GM21390 (cell line): ENCODE data around the gene ZBTB9.

Source experiments
- ATAC-seq: cut with Tn5 transposase; IDR thresholded peaks from one replicate; pipeline ENCODE4 v1.9.1; 2021; ENCODE audit not compliant: unreplicated experiment

Gene ZBTB9

DNA sequence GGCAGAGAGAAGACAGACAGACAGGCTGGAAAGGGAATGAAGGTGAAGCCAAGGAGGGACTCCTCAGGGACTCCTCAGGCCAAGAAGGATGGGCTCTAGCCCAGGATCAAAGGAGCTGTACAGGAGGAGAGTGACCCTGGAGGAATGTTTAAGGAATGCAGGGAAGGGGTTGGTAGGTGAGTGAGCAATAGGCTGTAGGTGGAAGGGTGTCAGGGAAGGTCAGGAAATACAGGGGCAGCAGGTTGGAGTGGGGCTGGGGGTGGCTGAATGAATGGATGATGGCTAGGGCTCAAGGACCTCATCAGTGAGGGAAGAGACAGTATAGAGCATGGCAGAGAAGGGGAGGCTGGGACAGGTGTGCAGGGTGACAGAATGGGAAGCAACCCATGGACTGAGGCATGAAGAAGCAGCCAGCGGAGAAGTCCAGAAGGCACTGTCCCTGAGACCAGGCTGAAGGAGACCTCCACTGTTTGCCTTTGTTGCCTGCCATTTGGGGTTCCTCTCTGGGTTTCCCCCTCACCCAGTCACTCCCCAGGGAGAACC is 21.3 kb upstream of the ZBTB9 start:
- ATAC-seq = no peak

DNA sequence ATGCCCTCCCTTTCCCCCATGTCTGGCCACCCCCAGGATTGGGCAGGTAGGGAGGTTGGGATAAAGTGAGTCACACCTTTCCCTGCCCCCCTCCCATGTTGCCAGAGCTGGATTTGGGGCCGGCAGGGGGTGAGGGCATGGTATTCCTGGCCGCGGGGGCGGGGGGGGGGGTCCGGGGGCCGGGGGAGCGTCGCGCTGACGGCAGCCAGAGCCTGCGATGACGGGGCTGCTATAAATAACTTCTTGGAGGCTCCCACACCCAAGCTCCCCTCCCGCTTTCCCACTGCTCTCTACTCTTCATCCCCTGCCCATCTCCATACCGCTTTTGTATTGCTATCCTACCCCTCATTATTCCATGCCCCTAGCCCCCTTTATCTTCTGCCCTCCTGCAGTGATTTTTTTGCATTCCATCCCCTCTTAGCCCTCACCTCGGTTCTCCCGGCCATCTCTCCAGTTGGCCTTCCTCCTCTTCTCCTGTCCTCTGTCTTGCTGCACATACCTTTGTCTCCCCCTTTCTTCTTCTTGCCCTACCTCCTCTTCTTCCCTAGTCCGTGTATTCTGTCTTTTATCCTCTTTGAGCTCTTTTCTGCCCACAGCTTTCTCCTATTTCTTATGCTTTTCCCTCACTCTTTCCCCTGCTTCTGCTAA is 20.7 kb upstream of the ZBTB9 start:
- ATAC-seq = no peak

DNA sequence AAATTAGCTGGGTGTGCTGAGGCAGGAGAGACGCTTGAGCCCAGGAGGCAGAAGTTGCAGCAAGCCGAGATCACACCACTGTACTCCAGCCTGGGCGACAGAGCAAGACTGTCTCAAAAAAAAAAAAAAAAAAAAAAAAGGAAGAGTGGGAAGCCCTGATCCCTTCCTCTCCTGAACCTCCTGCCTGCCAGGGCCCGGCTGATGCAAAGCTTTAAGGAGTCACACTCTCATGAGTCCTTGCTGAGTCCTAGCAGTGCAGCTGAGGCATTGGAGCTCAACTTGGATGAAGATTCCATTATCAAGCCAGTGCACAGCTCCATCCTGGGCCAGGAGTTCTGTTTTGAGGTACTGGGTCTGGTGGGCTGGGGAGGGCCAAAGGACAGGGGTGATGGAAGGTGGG is 19.4 kb upstream of the ZBTB9 start:
- ATAC-seq = no peak

DNA sequence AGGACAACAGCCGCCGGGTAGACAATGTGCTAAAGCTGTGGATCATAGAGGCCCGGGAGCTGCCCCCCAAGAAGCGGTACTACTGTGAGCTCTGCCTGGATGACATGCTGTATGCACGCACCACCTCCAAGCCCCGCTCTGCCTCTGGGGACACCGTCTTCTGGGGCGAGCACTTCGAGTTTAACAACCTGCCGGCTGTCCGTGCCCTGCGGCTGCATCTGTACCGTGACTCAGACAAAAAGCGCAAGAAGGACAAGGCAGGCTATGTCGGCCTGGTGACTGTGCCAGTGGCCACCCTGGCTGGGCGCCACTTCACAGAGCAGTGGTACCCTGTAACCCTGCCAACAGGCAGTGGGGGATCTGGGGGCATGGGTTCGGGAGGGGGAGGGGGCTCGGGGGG is 16.7 kb upstream of the ZBTB9 start:
- no peak for ATAC-seq

DNA sequence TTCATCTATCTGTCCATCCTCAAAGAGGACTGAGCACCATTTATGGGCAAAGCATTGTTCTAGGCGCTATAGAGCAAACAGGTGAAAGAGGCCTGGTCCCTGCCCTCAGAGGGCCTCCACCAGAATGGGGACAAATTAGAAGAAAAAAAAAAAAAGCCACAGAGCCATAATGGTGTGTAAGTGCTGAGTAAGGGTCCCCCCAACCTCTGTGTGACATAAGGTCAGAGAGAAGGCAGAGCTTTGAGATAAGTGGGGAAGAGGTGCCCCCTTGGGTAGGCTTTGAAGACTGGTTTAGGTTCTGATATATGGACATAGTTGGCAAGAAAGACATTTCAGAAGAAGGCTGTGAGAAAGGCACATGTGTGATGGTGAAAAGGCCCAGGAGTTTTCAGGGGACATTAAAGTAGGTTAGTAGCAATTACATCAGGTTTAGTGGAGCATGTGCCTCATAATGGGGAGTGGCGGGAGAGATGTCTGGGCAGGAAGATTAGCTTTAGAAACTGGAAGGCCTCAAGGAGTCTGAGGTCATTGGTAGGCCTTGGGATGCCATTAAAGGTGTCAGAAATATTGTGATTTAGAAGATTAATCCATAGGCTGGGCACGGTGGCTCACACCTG is 15.3 kb upstream of the ZBTB9 start:
- ATAC-seq = no peak

DNA sequence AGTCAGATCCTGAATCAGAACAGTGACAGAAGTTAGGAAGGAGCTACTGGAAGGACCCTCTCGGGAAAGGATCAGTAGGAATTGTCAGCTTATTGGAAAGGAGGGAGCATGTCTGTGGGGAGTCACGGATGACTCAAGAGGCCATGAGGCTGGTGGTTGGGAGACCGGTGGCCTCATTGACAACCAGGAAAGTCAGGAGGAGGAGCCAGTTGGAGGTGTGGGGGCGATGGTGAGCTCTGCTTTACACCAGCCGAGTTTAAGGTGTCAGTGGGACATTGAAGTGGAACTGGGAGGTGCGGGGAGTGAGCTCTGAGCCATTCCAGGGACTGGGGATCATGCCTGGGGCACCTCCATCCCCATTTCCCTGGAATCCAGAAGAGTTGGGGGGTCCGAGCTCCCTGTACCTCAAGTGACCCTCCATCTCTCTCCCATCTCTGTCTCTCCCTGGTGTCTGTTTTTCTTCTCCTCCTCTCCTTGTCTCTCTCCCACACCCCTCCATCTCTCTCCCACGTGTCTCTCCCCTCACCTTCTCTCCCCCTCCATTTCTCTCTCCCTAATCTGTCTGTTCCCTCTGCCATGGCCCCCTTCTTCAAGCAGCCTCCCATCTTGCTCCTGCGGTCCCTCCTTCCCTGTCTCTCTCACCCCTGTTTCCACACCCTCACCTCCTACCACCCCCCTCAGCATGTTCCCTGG is 14.3 kb upstream of the ZBTB9 start:
- no peak for ATAC-seq

DNA sequence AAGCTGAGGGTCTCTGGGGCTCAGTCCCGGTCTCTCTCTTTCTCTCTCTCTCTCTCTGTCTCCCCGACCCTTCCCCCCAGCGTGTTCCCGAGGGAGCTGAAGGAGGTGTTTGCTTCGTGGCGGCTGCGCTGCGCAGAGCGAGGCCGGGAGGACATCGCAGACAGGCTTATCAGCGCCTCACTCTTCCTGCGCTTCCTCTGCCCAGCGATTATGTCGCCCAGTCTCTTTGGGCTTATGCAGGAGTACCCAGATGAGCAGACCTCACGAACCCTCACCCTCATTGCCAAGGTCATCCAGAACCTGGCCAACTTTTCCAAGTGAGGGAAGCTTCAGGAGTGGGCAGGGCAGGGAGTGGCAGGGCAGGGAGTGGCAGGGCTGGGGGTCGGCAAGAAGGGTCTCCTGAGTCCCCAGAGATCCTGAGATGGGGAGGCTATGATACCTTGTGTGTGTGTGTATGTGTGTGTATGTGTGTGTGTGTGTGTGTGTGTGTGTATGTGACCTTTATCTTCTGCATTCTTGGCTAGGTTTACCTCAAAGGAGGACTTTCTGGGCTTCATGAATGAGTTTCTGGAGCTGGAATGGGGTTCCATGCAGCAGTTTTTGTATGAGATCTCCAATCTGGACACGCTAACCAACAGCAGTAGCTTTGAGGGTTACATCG is 13.6 kb upstream of the ZBTB9 start:
- no peak for ATAC-seq

DNA sequence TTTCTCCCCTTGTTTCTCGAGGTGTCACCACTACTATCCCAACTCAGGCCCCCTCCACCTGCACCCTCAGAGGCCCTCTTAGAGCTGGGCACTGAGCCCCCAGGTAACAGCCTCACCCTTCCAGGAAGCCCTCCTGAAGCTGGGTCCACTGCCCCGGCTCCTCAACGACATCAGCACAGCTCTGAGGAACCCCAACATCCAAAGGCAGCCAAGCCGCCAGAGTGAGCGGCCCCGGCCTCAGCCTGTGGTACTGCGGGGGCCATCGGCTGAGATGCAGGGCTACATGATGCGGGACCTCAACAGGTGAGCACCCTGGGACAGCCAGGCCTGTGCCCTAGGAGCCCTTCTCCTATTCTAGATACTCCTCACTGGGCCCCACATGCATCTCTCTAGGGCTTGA is 12.9 kb upstream of the ZBTB9 start:
- no peak for ATAC-seq

DNA sequence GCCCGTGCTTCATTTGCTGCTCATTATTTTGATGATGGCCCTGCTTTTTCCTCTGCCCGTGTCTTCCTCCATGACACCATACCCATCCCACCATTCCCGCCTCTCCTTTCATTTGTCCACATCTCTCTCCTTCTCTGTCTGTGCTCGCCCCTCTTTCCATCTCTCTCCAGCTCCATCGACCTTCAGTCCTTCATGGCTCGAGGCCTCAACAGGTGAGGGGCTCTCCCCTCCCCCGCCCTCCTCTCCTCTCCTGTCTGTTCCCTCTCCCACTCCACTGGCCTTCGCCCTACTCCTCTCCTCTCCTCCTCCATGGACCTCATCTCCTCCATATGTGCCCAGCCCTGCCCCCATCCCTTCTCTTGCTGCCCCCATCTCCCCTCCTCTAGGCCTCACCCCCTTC is 12.1 kb upstream of the ZBTB9 start:
- no peak for ATAC-seq

DNA sequence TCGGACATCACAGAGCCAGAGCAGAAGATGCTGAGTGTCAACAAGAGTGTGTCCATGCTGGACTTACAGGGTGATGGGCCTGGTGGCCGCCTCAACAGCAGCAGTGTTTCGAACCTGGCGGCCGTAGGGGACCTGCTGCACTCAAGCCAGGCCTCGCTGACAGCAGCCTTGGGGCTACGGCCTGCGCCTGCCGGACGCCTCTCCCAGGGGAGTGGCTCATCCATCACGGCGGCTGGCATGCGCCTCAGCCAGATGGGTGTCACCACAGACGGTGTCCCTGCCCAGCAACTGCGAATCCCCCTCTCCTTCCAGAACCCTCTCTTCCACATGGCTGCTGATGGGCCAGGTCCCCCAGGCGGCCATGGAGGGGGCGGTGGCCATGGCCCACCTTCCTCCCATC is 11.4 kb upstream of the ZBTB9 start:
- no peak for ATAC-seq

DNA sequence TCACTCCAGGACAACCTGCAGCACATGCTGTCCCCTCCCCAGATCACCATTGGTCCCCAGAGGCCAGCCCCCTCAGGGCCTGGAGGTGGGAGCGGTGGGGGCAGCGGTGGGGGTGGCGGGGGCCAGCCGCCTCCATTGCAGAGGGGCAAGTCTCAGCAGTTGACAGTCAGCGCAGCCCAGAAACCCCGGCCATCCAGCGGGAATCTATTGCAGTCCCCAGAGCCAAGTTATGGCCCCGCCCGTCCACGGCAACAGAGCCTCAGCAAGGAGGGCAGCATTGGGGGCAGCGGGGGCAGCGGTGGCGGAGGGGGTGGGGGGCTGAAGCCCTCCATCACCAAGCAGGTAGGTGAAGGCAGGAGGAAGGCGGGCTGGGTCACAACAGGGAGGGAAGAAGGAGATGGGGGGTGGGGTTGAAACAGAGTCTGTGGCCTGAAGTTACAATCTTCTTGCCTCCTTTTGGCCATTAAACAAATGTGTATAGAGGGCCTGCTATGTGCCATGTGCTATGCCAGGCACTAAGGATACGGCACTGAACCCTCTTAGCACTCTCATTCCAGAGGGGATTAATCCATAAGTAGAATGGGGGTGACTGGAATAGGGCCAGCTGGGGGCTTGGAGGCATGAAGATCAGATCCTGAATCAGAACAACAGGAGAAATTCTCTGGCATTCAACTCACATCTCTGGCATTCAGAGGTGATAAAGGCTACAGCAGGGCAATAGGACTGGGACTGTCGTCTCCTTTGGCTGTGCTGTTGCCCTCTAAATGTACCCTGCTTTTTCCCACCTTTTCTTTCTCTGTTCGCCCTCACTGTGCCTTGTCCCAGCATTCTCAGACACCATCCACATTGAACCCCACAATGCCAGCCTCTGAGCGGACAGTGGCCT is 10.5 kb upstream of the ZBTB9 start:
- no peak for ATAC-seq

DNA sequence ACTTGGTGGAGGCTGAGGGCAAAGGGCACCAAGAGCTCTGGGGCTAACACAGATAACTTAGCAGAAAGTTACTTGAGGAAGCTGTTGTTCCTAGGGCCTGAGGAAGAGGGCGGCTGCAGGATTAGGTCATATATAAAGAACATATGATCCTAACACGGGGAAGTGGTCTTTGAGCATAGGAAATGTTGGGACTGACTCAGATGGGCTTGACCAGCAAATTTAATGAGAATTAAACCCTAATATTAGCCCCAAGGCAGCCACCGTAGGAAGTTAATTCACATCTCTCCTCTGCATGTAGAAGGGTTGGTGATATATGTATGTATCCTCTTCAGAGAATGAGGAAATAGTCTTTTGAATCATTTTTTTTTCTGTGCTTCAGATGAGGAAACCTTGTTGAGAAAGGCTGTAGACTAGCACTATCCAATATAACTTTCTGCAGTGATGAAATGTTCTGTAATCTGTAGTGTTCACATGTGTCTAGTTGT is 9.2 kb upstream of the ZBTB9 start:
- ATAC-seq = no peak

DNA sequence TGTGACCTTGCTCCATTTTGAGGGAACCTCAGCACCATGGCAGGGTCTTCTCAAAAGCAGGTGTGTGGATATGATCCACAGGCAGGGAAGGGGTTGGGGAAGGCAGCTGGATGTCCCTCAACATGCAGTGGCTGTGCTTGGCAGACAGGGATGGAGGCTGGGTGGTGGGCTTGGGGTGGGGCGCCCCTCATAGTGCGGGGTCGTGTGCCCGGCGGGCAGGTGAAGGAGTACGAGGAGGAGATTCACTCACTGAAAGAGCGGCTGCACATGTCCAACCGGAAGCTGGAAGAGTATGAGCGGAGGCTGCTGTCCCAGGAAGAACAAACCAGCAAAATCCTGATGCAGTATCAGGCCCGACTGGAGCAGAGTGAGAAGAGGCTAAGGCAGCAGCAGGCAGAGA is 8.0 kb upstream of the ZBTB9 start:
- ATAC-seq = no peak

DNA sequence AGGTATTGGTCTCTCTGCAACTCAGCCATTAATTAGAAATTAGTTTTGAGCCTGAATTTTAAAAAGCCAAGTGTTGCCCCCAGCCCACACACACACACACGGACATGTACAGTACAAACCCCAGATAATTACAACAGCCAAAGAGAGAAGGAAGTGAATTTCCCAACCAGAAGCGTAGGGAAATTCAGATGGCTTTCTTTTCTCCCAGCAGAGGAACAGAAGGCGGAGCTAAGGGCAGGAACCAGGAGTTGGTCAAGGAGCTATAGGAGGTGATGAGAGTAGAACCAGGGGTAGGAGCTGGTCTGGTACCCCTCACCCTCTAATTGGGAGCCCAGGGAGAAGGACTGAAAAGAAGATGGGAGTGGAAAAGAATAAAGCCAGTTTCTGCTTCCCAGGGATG is 3.9 kb upstream of the ZBTB9 start:
- no peak for ATAC-seq

DNA sequence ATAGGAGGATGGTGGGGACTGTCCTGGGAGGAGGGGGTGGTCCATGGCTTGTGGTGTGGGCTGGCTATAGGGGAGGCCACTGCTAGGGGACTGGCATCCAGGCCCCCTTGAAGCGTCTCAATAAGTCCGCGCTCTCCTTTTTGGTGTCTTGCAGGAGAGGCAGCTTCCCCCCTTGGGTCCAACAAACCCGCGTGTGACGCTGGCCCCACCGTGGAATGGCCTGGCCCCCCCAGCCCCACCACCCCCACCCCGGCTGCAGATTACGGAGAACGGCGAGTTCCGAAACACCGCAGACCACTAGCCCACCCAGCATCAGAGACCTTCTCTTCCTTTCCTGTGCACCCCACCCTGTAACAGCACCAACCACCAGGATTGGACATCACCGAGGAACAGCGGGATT is 2.8 kb upstream of the ZBTB9 start:
- ATAC-seq = no peak

DNA sequence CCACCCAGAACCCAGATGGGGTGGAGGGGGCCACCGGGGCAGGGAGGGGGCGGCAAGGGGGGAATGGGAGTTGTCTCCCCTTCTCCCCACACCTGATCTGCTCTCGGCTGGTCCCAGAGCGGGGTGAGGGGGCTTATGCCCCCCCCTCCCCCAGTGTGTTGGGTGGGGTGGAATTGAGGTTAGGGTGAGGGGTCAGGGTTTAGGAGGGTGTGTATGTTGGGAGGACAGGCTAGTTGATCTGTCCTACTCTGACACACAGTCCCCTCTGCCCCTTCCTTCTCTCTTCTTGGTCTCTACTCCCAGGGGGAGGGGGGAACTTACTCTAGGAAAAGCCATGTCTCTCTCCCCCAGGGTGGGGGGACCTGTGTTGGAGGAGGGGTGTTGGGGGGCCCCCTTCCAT is 1.9 kb upstream of the ZBTB9 start:
- ATAC-seq = no peak

DNA sequence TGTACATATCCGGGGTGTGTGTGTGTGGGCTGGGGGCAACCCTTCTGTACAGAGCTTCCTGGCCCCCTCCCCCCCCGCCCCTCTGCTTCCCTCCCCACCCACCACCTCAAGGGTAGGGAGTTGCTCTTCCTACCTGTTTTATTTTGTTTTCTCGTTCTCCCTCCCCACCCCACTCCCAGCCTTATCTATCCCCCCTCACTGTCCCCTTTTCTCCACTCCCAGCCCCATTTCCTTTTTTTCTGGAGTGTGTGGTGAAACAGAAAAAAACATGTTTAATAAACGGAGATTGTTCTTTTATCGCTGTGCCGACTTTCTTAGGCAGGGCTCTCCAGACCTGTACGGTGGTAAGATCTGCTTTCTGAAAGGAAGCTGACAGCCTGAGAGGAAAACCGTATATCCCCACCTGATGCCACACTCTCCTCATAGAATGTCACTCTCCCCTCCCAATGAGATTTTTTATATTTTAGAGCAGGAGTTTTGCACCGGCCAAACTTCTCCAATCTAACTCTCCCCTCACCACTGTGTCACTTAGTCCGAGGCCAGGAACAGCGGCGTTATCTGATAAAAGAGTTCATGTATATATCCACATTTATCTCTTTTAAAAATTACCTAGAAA is 875 bp upstream of the ZBTB9 start:
- ATAC-seq = no peak

DNA sequence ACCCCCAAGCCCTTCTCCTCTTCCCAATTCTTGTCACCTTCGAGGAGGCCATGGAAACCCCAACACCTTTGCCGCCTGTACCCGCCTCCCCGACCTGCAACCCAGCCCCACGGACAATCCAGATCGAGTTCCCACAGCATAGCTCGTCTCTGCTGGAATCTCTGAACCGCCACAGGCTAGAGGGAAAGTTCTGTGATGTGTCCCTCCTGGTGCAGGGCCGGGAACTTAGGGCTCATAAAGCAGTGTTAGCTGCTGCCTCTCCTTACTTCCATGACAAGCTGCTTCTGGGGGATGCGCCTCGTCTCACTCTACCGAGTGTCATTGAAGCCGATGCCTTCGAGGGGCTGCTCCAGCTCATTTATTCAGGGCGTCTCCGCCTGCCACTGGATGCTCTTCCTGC is 675 bp downstream of the ZBTB9 start:
- ATAC-seq = no peak

DNA sequence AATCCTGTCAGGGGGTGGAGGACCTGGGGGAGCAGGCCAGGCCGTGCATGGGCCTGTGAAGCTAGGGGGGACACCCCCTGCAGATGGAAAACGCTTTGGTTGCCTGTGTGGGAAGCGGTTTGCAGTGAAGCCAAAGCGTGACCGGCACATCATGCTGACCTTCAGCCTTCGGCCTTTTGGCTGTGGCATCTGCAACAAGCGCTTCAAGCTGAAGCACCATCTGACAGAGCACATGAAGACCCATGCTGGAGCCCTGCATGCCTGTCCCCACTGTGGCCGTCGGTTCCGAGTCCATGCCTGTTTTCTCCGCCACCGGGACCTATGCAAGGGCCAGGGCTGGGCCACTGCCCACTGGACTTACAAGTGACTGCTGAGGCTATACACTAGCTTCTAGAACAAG is 1.8 kb downstream of the ZBTB9 start:
- ATAC-seq = no peak

DNA sequence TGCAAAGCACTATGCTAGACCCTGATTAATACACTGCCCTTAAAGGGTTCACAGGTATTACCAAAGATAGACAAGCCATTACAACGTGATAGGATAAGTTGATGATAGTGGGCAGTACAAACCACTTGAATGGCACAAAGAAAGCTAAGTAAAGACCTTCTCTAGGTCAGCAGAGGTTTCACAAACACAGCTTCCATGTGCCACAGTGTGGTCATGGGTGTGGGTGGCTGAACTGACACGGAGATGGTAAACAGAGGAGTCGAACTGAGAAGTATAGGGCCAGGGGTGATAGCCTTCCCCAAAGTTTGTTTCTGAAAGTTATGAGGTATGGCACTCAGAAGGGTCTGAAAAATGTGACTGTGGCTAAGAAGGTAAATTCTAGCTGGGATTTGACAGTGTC is 4.3 kb downstream of the ZBTB9 start:
- ATAC-seq = no peak
